Fibroblast of upper back skin (primary cell): Measurements from ENCODE around the gene B3GLCT.

ENCODE experiments used
- DNase-seq: peaks from one replicate; pipeline ENCODE4 v3.0.0-alpha.2; 2013

The B3GLCT gene

DNA sequence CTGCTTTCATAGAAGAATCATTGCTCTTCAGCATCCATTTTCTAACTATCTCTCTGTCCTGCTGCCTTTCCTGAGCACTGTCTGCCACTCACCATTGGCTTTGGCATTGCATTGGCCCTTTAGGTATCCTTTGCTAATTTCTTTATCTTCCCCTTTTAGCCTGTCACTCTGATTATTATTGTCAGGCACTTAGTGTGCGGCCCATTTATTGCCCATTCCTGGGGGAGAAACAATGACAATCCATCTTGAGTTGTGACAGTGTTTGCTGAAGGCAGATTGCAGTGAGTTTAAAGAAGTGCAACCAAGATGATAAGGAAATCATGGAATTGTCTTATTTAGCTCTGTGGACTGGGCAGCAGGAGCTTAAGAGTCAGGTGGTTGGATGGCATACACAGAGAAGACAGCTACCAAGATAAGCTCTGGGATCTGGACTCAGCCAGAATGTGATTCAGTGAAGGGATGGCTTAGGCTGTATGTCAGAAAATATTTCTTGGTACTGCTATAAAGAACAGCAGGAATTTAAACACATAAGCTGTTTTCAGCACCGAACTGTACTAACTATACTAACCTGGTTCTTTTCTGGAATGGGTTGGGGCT is 25.3 kb downstream of the B3GLCT start:
- DNase-seq: no peak

DNA sequence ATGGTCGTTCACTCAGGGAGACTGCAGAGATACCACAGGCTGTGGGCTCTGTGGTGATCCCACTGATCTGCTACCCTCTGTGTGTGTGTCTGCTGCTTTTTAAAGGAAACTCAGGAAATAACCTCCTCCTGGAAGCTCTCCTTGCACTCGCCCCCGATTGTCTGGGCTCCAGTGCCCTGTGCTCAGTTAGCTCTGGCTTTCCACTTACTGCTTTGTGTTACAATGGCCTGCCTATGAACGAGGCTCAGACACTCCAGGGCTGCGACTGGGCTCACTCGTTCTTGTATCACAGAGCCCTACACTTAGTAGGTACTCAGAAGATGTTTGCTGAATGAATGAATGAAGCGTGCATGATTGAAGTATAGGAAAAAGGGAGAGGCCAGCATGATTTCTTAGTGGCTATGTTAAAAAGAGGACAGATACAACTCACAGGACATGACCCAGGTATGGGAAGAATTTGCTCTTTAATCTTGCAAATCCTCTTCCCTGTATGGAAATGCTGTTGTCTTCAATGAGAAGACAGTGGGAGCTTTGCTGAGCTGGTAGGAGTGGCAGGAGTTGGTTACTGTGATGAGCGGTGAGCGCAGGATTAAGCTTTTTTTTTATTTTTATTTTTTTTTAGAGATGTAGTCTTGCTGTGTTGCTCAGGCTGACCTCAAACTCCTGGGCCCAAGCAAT is 26.4 kb downstream of the B3GLCT start:
- DNase-seq: no peak

DNA sequence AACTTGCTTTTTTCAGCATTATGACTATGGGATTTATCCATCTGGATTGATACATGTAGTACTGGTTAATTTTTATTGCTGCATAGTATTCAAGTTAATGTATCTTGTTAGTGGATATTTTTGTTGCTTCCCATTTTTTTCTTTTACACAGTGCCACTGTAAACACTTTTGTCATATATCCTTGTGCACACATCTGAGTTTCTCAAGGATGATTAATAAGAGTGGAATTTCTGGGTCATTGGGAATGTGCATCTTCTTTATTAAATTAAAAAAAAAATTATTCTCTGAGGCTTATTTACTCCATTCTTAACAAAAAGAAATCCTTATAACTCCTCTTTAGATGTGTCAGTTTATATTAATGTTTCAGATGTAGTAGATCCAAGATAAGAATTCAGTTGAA is 27.3 kb downstream of the B3GLCT start:
- DNase-seq: no peak

DNA sequence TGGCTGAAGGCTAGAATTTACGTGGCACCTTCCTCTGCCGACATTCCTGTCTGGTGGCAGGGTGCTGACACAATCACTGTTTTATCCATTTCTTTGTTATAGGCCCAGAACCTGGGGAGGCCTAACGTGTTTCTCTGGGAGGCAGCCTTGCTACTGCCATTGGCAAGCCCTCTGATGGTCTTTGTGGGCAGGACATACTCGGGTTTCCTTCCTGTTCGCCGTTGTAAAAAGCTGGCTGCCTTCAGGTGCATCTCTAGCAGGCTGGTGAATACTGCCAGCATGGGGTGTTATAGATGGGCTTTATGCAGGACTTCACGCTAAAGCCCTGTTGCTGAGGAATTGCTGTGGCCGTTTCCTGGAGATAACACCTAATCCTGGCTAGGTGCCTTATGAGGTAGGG is 28.1 kb downstream of the B3GLCT start:
- no peak for DNase-seq

DNA sequence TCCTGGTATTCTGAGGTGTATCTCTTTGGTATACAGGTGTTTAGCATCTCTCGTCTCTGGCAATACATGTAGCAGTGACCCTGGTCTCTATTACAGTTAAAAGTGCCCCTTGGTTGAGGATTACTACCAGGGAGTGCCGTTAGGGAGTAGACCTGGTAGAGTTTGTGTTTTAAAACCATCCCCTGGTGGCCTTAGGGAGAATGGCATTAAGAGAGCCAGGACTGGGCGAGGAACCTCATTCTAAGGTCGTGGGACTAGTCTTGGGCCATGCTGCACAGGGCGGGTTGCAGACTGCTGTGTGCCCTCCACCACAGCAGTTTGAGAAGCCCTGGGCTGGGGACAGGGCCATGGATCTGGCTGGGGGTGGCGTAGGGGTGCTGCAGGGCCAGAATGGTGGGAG is 35.0 kb downstream of the B3GLCT start:
- DNase-seq: no peak

DNA sequence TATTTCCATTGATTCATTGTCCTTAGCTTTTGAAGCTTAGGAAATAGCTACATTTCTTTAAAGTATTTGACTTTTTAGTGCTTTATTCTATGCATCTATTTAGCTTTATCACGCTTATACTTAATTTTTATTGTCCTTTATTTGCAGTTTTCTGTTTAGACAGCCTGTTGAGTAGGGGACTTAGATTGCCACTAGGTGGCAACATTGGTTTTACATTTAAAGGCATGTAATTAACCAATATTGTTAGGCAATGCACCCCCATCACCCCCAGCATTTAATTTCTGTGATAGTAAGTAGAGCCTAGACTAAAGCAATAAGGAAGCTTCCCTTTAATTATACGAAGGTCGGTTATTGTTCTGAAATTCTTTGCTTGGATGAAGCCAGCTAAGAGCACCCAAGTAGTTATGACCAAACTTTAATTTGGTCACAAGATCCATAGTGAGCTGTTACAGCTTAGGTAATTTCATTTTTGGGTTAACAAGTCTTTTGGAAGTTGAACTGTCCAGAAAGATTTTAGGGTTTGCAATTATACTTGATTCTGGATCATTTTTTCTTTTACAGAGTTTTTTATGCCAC is 36.5 kb downstream of the B3GLCT start:
- DNase-seq: peak; percentile 37

DNA sequence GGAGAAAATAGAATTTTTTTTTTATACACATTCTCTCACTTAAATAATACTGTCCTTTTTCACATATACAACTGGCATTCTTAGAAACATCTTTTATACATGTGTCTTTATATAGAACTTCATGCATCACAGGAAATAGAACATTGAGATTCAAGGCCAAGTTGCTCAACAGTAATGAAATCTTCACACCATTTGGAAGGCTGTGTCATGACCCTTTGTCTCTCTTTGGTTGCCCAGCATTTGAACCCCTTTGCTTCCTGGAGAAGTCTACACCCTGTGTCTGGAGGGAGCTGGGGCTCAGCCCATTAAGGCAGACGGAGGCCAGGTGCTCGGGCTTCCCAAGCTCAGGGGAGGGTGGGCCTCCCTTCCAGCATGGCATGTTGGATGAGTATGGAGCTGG is 41.1 kb downstream of the B3GLCT start:
- no peak for DNase-seq

DNA sequence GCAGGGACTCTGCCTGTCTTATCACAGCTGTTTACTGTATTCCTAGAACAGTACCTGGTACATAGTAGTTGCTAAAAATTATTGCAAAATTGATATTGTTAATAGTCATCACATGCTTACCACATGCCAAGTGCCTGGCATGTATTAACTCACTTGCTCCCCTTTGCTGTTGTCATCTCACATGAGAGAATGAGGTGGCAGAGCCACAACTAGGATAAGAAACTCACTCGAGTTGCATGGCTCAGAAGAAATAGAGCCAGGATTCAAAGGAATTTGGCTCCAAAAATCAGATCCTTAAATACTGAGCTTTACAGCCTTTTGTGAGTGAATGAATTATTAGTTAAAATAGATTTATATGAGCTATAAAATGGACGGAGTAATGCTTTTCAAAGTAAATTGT is 42.6 kb downstream of the B3GLCT start:
- DNase-seq: no peak

DNA sequence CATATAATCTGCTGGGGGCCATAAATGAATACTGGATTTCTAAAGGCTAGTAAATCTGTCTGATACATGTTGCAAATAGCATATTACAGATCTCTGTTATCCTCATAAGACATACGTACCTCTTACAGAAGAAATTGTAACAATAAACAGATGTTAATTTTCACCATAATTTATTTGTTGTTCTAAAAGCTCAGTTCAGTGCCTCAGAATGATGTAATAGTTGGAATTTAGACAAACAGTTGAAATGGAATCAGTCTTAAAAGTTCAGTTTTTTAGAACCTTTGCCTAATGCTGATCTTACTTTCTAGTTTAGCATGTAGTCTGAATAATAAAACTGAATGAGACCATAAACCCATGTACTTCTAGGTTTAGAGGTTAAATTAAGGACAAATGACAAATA is 43.1 kb downstream of the B3GLCT start:
- DNase-seq: no peak

DNA sequence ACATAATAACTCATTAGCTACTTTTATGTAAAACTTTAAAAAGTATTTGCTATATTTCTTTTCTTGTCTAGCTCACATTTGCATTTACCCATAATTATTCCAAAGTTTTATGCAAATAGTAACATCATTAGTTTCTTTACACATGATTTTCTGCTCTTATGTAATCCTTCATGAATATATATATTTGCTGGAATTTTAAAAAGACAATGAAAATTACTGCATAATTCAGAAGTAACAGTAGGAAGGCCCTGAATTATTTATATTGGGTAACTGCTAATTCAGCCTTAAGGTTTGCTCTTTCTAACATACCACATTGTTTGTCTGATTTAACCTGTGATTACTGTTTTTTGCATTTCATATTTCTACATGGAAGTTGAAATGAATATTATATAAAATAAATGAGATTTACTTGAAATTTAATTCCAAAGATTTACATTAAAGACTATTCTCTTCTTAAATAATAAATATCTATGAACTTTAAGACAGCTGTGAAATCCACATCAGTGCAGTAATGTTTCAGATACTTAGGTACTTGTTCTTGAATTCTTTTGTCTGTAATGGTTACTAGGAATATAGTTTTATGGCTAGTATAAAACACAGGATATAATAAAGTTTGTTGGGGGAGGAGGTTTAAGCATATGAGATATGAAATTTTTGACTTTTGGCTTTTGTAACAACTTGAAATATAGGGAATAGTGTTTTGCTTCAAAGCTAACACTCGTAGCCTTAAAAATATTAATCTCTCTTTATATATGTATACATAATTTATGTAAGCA is 46.0 kb downstream of the B3GLCT start:
- DNase-seq: no peak

DNA sequence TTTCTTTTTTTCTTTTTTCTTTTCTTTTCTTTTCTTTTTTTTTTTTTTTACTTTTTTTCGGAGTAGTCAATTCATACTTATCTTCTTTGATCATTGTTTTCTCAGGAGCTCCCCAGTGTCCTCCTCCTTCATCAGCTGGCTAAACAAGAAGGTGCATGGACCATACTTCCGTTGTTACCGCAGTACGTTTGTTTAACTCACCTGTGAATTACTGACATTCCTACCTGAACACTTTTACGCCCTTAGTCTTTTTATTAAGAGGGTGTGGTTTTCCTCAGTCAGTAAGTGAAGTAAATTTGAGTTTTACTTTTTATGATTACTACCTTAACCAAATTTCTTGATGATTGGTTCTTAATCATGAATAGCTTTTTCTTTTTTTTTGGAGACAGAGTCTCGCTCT is 47.1 kb downstream of the B3GLCT start:
- no peak for DNase-seq

DNA sequence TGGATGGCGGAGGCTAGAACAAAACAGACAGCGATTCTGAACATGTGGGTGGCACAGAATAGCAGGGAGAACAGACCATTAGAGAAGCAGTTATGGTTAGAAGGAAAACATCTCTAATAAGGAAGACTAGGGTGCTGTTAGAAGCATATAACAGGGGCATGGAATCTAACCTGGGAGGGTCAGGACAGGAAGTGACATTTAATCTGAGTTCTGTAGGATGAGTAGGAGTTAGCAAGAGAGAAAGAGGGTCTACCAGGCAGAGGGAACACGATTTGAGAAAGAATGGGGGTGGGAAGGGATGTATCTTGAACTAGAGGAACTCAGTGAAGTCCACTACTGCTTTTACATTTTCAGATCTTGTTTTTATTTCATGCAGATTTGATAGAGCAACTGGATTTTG is 48.6 kb downstream of the B3GLCT start:
- DNase-seq: no peak

DNA sequence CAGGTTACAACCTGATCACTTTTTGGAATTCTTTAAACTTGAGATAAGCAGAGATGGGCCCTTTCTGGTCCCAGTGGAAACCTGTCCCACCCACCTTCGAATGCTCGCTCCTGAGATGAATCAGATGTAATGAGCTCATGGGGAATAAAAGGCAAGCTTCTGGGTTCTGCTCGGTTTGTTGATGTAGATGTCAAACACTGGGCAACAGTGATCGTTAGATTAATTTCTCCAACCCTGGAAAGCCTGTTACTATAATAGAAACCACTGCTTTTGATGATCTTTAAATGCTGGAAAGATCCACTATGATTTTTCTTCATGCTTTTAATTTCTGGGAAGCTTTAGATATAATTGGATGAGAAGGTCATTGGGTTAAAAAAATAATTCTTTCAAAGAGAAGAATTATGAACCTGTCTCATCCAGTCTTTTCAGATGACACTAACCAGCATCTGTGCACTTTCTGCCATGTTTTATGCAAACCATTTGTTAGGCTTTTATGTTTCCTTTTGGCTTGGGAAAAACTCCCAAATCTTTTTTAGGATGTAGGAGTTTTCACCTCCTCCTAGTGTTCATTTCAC is 49.3 kb downstream of the B3GLCT start:
- DNase-seq: no peak

DNA sequence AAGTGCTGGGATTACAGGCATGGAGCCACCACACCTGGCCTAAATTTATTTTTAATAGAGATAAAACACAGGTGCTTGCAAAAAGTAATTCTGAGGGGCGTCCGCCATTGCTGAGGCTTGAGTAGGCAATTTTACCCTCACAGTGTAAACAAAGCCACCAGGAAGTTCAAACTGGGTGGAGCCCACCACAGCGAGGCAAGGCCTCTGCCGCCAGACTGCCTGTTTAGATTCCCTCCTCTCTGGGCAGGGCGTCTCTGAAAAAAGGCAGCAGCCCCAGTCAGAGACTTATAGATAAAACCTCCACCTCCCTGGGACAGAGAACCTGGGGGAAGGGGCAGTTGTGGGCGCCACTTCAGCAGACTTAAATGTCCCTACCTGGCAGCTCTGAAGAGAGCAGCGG is 50.7 kb downstream of the B3GLCT start:
- DNase-seq: no peak

DNA sequence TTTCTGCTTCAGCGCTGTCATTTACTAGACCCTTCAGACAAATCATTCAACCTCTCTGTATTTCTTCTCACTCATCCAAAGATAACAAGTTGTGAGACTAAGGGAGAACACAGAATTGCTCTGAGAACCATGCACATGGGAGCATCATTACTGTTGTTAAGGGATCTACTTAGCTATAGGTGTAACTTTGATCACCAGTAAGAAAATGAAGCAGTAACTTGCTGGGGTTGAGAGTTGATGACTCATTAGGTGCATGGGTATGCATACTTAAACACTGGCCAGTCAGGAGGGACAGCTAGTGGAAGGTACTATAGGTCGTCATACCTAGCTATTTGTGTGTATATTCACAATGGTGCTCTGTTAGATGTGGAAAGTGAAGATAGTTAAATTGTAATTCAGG is 61.5 kb downstream of the B3GLCT start:
- DNase-seq: no peak

DNA sequence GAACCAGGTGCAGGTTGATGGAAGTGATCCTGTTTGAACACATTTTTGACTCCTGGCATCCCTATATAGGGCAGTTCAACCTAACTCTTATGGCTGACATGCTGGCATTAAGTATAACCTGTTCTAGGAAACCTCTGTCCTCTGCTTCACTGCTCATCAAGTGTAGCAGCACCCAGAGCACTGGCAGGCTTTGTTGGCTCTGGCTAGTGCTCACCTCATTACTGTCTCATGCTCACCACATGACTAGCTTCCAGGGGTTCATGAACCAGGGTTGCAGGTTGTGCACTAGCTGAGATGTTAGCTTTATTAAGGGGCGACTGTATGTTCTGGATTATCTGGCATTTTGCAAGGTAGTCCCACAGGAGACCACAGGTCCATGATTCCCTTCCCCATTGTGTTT is 63.6 kb downstream of the B3GLCT start:
- no peak for DNase-seq

DNA sequence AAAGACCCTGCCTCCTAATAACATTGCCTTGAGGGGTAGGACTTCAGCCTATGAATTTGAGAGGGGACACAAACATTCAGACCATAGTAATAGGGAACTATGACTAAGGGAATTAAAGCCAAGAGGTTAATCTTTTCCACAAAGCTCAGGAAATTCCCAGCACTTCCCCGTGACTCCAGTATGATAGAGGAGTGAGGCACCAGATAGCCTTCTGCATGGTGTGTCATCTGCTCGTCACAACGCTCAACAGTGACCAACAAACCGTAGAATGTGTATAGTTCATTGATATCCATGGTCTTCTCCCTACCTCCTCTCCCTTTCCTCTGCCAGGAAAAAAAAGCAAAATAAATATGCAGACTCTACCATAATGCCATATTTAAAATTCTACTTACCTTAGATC is 64.4 kb downstream of the B3GLCT start:
- DNase-seq: no peak

DNA sequence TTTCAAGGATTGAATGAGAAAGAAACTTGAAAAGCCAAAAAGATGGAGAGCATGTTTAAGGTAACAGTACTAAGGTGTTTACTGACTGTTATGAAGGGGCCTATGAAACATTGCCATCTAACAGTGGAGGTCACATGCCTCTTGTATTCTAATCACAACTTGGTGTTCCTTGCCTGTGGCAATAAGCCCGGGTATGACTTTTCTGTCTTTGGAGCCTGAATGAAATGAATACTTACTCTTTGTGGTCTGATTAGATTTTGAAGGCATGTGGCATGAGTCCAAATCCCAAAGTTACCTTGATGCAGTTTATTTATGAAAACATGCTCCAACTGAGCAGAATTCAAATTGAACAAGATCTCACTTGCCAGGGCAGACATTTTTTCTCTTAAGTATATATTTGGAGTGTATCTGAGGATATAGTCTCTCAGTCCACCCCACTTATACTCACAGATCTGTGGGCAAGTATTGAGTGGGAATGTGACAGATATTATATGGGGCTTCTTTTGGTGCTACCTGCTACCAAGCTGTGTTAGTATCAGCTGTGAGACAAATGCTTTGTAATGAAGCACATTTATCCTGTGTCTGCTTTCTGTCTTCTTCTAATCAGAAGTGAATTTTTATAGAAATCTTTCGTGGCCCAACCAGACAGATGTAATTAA is 67.5 kb downstream of the B3GLCT start:
- peak; percentile 4 for DNase-seq

DNA sequence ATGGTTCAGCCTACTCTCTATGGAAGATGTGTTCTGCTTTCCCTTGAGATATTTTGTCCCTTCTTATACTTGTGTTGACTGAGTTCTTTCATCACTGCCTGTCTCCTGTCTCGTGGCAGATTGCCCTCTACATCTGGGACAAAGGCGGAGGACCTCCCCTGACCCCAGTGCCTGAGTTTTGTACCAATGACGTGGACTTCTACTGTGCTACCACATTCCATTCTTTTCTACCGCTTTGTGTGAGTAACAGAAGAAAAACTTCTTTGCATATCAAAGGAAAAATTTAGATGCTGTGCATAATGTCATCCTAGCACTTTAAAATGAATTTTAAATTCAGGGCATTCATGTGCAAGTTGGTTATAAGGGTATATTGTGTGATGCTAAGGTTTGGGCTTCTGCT is 74.6 kb downstream of the B3GLCT start:
- DNase-seq: peak; percentile 35

DNA sequence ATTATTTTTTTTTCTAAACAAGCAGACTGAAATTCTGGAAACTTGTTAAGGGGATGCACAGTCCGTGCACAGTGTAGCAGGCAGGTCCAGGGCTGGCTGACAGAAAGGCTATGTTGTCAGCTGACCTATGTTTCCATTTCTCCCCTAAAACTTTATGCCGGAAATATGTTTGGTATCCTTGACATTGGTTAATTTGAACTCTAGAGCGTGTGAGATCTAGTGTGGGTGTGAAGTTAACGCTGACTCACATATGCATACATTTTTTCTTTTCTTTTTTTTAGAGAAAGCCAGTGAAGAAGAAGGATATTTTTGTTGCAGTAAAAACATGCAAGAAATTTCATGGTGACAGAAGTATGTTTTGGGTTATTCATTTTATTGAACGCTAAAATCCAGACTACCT is 76.6 kb downstream of the B3GLCT start:
- no peak for DNase-seq

DNA sequence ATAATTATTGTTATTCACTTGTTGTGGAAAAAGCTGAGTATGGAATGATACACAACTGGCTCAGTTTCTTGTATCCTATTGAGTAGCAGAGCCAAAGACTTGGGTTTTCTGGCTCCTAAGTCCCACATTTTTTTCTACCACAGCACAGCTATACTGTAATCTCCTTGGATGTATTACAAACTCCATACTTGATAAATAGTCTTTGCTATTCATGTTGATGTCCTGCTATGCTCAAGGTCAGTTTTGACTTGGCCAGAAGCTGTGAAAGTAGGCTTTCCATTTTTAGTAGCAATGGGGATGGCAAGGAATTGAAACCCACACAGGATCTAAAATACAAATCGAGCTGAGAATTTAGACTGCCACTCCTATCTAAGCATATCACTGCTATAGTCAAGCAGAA is 79.1 kb downstream of the B3GLCT start:
- no peak for DNase-seq

DNA sequence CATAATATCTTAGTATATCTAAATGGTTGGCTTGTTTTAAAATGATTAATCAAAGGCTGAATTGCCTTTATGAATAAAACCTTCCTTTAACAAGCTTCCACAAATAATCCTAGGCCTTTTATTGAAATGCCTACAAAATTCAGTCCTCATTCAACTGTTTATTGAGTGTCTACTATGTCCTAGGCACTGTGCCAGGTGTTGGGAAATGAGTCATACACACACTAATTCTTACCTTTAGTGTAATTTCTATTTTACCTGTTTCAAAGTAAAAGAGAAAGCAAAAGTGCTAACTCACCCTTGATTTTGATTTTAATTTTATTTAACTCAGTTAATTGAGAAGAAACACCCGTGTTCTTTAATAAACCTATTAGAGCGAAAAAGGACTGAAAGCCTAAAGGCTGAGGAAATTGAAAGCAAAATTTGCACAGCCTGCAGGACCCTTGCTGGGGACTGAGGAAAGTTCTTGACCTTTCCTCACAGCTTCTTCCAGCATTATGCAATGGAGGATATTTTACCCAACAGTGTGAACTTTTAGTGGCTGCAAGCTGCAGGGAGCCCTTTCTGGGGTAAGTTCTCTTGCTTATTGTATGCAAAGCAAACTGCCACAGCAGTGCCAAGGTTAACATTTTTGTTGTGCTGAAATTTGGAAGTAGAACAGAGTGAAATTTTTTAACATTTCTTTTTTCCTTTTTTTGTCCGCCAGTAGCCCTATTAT is 83.1 kb downstream of the B3GLCT start:
- no peak for DNase-seq

DNA sequence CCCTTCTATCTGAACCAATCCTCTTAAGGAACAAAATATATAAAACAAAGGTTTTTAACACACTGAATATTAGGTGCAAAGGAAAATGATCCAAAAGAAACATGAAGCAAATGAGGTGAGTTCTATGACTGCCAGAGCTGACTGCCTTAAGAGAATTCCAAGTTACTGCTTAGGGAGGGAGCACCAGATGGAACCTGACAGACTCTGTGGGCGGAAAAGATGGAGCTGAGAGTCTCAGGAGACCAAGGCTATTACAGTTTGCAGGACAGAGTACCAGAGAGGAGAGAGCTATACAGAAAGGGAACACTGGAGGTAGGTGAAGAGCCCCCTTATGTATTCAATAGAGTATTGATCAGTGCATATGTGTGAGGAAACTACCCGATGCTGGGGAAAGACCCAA is 87.2 kb downstream of the B3GLCT start:
- no peak for DNase-seq
